ENCODE data around the gene SDR42E1. TPM values are rescaled to one million over a fixed set of nuclear protein-coding genes. Genes with fewer than 3 reads are reported as not detected.

The SDR42E1 gene
- total RNA-seq, 2 donors from 2014 or later: 0.41 to 0.56 TPM

- DNase-seq (ENCODE audit: low spot score) (no peak), ATAC-seq (ENCODE audit: insufficient number of reproducible peaks, low FRiP score, low read depth) (peak; percentile 51)
- Histone ChIP-seq H3K9me3 (no peaks in the 10 kb centered on the region), H3K27ac (peak overlapping the region in 1 of 2 donors; percentile 24), H3K4me1 (ENCODE audit: control insufficient read depth in 1 of 2, low read depth in 2 of 2) (peaks cover 0 to 17% of the 10 kb centered on the region in 2 donors), H3K27me3 (replicated peaks; ENCODE audit: insufficient read depth) (no peaks in the 10 kb centered on the region), H3K4me3 (no peak overlapping the region), H3K36me3 (no peaks in the 10 kb centered on the region)
- TF ChIP-seq CTCF (IDR thresholded peaks at IDR 0.05): no peak
These were observed 14.4 kb downstream of the SDR42E1 start for GRCh38 chr16:81996664-81997509.

- ATAC-seq (ENCODE audit: insufficient number of reproducible peaks, low FRiP score, low read depth) (no peak), DNase-seq (ENCODE audit: low spot score) (no peak)
- no peak overlapping the region for H3K27ac ChIP-seq
- TF ChIP-seq CTCF (IDR thresholded peaks at IDR 0.05): no peak
- H3K36me3 ChIP-seq: no peaks in the 10 kb centered on the region
- no peaks in the 10 kb centered on the region for H3K9me3 ChIP-seq
- peaks cover 0 to 17% of the 10 kb centered on the region in 2 donors for H3K4me1 ChIP-seq (ENCODE audit: control insufficient read depth in 1 of 2, low read depth in 2 of 2)
- no peak overlapping the region for H3K4me3 ChIP-seq
- no peaks in the 10 kb centered on the region for H3K27me3 ChIP-seq (replicated peaks; ENCODE audit: insufficient read depth)
These were observed 15.6 kb downstream of the SDR42E1 start for GRCh38 chr16:81995651-81996050.

- no peaks in the 10 kb centered on the region for H3K36me3 ChIP-seq
- no peak overlapping the region for H3K4me3 ChIP-seq
- no peak overlapping the region for H3K27ac ChIP-seq
- H3K9me3 ChIP-seq: no peaks in the 10 kb centered on the region
- no peak for TF ChIP-seq CTCF (IDR thresholded peaks at IDR 0.05)
- no peak for DNase-seq (ENCODE audit: low spot score)
- H3K4me1 ChIP-seq (ENCODE audit: control insufficient read depth in 1 of 2, low read depth in 2 of 2): peaks cover 0 to 17% of the 10 kb centered on the region in 2 donors
- H3K27me3 ChIP-seq (replicated peaks; ENCODE audit: insufficient read depth): no peaks in the 10 kb centered on the region
- no peak for ATAC-seq (ENCODE audit: insufficient number of reproducible peaks, low FRiP score, low read depth)
These were observed 16.8 kb downstream of the SDR42E1 start for GRCh38 chr16:81994485-81994884.

GRCh38 chr16:81992859-81993258 is 18.4 kb downstream of the SDR42E1 start:
- no peak for TF ChIP-seq CTCF (IDR thresholded peaks at IDR 0.05)
- Histone ChIP-seq H3K27me3 (replicated peaks; ENCODE audit: insufficient read depth) (no peaks in the 10 kb centered on the region), H3K4me3 (no peak overlapping the region), H3K36me3 (no peaks in the 10 kb centered on the region), H3K9me3 (no peaks in the 10 kb centered on the region), H3K4me1 (ENCODE audit: control insufficient read depth in 1 of 2, low read depth in 2 of 2) (peaks cover 0 to 14% of the 10 kb centered on the region in 2 donors), H3K27ac (no peak overlapping the region)
- no peak for DNase-seq (ENCODE audit: low spot score)
- no peak for ATAC-seq (ENCODE audit: insufficient number of reproducible peaks, low FRiP score, low read depth)

- ATAC-seq (ENCODE audit: insufficient number of reproducible peaks, low FRiP score, low read depth) (no peak), DNase-seq (ENCODE audit: low spot score) (no peak)
- no peaks in the 10 kb centered on the region for H3K36me3 ChIP-seq
- no peaks in the 10 kb centered on the region for H3K27me3 ChIP-seq (replicated peaks; ENCODE audit: insufficient read depth)
- no peak overlapping the region for H3K4me3 ChIP-seq
- no peak overlapping the region for H3K27ac ChIP-seq
- no peak for TF ChIP-seq CTCF (IDR thresholded peaks at IDR 0.05)
- H3K9me3 ChIP-seq: no peaks in the 10 kb centered on the region
- H3K4me1 ChIP-seq (ENCODE audit: control insufficient read depth in 1 of 2, low read depth in 2 of 2): no peaks in the 10 kb centered on the region
These were observed 23.6 kb downstream of the SDR42E1 start for GRCh38 chr16:81987706-81988105.

Data from thoracic aorta (tissue), 2 donors.